ENCODE measurements around the gene STN1. TPM values are rescaled to one million over a fixed set of nuclear protein-coding genes. Genes with fewer than 3 reads are reported as not detected.

STN1 gene
- total and polyA plus RNA-seq, 2 of the 4 experiments (the other 2 are of a cell fraction) = 17.8 to 32.3 TPM

GRCh38 chr10:103843045-103843444 is 74.9 kb downstream of the STN1 start:
- Histone ChIP-seq H3K79me1 (ENCODE audit: low read depth in 1 of 2, low read length in 2 of 2) (peaks cover 32 to 64% of the 10 kb centered on the region in 2 experiments), H3K27me3 (ENCODE audit: control insufficient read depth, insufficient read depth, low read length) (no peaks in the 10 kb centered on the region), H3K23ac (ENCODE audit: low read depth, low read length) (no peak overlapping the region), H3K36me3 (ENCODE audit: control insufficient read depth, insufficient read depth, low read length) (no peaks in the 10 kb centered on the region), H2BK15ac (ENCODE audit: low read depth, low read length) (no peak overlapping the region), H2AK5ac (ENCODE audit: low read depth, low read length) (0 out of 2 replicates have a peak overlapping the region, but pooled peaks have one; percentile 49), H3K4me3 (ENCODE audit: insufficient read depth, low read depth, low read length) (no peak overlapping the region), H2AK9ac (replicated peaks; ENCODE audit: low read depth, low read length, poor library complexity) (no peak overlapping the region), H3K9ac (ENCODE audit: low read depth, low read length) (no peak overlapping the region), H2BK20ac (ENCODE audit: low read depth, low read length) (no peak overlapping the region), H3K27ac (ENCODE audit: insufficient read depth, low read length) (no peak overlapping the region), H3K9me3 (ENCODE audit: control insufficient read depth, insufficient read depth, low read length) (no peaks in the 10 kb centered on the region), H3K4ac (ENCODE audit: low read depth, low read length) (no peak overlapping the region), H2BK5ac (ENCODE audit: low read depth, low read length, poor library complexity, severe bottlenecking) (no peak overlapping the region), H3K4me1 (ENCODE audit: control insufficient read depth, insufficient read depth, low read length) (peaks cover 6% of the 10 kb centered on the region), H4K91ac (ENCODE audit: insufficient read depth, low read depth, low read length) (no peak overlapping the region), H3K4me2 (ENCODE audit: low read depth, low read length) (no peak overlapping the region), H2AFZ (replicated peaks; ENCODE audit: low read length, poor library complexity) (no peak overlapping the region), H4K5ac (ENCODE audit: low read depth, low read length) (no peak overlapping the region), H2BK120ac (ENCODE audit: low read depth, low read length) (no peak overlapping the region), H3K56ac (ENCODE audit: extremely low read depth, insufficient read depth, low read length) (no peak overlapping the region), H4K8ac (ENCODE audit: low read depth in 2 of 2, low read length in 2 of 2) (no peak overlapping the region), H3K18ac (ENCODE audit: low read depth, low read length) (no peak overlapping the region), H3K14ac (replicated peaks; ENCODE audit: low read depth, low read length) (no peak overlapping the region), H3K9me1 (ENCODE audit: insufficient read depth, low read length) (peaks cover 5% of the 10 kb centered on the region; the same call in 1 of the 2 replicates), H4K20me1 (ENCODE audit: insufficient read depth, low read length) (no peaks in the 10 kb centered on the region)
- in situ Hi-C loops (cut with MboI; ENCODE audit: low sequenced_read_pairs) (no loop called here), dilution Hi-C loops (cut with HindIII; ENCODE audit: low sequenced_read_pairs, unreplicated experiment) (no loop called here), intact Hi-C loops (cut with micrococcal nuclease) (no loop called here)
- TF ChIP-seq FOS (IDR thresholded peaks at IDR 0.05; ENCODE audit: low read depth, low read length) (no peak), CHD1 (IDR thresholded peaks at IDR 0.05; ENCODE audit: low read depth, low read length) (no peak), MAZ (IDR thresholded peaks at IDR 0.05; ENCODE audit: borderline replicate concordance, low read depth, low read length) (no peak), CTCF (conservative IDR thresholded peaks at IDR 0.05; ENCODE audit: low read depth, low read length) (no peak), USF2 (IDR thresholded peaks at IDR 0.05; ENCODE audit: low read depth, low read length) (no peak), MXI1 (IDR thresholded peaks at IDR 0.05; ENCODE audit: borderline replicate concordance, low read depth, low read length) (no peak), RCOR1 (IDR thresholded peaks at IDR 0.05; ENCODE audit: insufficient replicate concordance, low read length) (no peak), CEBPB (IDR thresholded peaks at IDR 0.05; ENCODE audit: low read depth, low read length) (no peak), SMC3 (IDR thresholded peaks at IDR 0.05; ENCODE audit: low read depth, low read length) (no peak), NFE2L2 (IDR thresholded peaks at IDR 0.05; ENCODE audit: low read depth, low read length) (no peak), RFX5 (IDR thresholded peaks at IDR 0.05; ENCODE audit: low read depth, low read length) (no peak), BHLHE40 (IDR thresholded peaks at IDR 0.05; ENCODE audit: low read depth, low read length) (no peak), RAD21 (IDR thresholded peaks at IDR 0.05; ENCODE audit: low read length) (no peak), MAFK (IDR thresholded peaks at IDR 0.05; ENCODE audit: low read depth, low read length) (no peak), POLR2A (IDR thresholded peaks at IDR 0.05; ENCODE audit: low read depth, low read length) (no peak), ELK1 (IDR thresholded peaks at IDR 0.05; ENCODE audit: borderline replicate concordance, low read depth, low read length) (no peak)
- no peak for ATAC-seq (ENCODE audit: low read depth)
- DNase-seq = no peak
- BruUV-seq (replicated peaks) = no TSS peak
- ChIA-PET POLR2A (ENCODE audit: unreplicated experiment) (no interaction called here), CTCF (interaction anchor here (0.5 kb wide), 1 partner anchor 59 kb away, joined by 4 read pairs; no protein-coding TSS in a partner anchor)
- 83% methylated on average over 1 of the region's 3 CpGs; no CpG with 5 or more reads in 1 of the 2 experiments for WGBS, 2 experiments (ENCODE audit: extremely low coverage in 2 of 2, insufficient read length in 1 of 2)

Measured in IMR-90 (cell line).